ENCODE measurements around the gene PDE4B. TPM values are rescaled to one million over a fixed set of nuclear protein-coding genes. Genes with fewer than 3 reads are reported as not detected.

The PDE4B gene
- total RNA-seq, 2 donors from 2014 or later = 18.1 to 55.4 TPM

DNA sequence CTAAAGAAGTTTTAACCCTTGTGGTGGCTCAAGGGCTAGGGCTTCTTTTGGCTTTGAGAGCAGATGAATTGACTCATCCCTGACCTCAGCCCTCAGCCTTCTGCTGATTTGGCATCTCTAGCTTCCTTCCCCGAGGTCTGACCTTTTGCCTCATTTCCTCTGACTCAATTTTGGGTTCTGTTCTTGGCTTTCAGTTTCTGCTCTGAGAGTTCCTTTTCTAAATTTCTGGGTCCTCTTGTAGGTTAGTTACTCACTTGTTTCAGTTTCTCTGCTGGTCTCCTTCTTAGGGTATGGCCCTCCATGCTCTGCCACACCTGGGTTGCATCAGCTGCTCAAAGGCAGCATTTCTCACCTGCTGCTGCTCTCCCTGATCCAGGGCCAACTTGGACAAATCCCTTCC, 19.4 kb downstream of the PDE4B start:
- no peaks in the 10 kb centered on the region for H3K9me3 ChIP-seq
- no peak for DNase-seq (ENCODE audit: low spot score)
- no peaks in the 10 kb centered on the region for H3K4me1 ChIP-seq (replicated peaks)
- WGBS = 38% methylated on average over 1 of the region's 1 CpG
- H3K27me3 ChIP-seq (replicated peaks; ENCODE audit: insufficient read depth) = no peaks in the 10 kb centered on the region
- H3K4me3 ChIP-seq = no peak overlapping the region
- H3K36me3 ChIP-seq = no peaks in the 10 kb centered on the region
- H3K27ac ChIP-seq = no peak overlapping the region
- intact Hi-C loops (cut with DNase I) = no loop called here
- no peak for TF ChIP-seq POLR2A (IDR thresholded peaks at IDR 0.05)
- TF ChIP-seq, protein P1, sequence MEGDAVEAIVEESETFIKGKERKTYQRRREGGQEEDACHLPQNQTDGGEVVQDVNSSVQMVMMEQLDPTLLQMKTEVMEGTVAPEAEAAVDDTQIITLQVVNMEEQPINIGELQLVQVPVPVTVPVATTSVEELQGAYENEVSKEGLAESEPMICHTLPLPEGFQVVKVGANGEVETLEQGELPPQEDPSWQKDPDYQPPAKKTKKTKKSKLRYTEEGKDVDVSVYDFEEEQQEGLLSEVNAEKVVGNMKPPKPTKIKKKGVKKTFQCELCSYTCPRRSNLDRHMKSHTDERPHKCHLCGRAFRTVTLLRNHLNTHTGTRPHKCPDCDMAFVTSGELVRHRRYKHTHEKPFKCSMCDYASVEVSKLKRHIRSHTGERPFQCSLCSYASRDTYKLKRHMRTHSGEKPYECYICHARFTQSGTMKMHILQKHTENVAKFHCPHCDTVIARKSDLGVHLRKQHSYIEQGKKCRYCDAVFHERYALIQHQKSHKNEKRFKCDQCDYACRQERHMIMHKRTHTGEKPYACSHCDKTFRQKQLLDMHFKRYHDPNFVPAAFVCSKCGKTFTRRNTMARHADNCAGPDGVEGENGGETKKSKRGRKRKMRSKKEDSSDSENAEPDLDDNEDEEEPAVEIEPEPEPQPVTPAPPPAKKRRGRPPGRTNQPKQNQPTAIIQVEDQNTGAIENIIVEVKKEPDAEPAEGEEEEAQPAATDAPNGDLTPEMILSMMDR (IDR thresholded peaks at IDR 0.05) = no peak
- no peak for TF ChIP-seq POLR2AphosphoS5 (IDR thresholded peaks at IDR 0.05)

DNA sequence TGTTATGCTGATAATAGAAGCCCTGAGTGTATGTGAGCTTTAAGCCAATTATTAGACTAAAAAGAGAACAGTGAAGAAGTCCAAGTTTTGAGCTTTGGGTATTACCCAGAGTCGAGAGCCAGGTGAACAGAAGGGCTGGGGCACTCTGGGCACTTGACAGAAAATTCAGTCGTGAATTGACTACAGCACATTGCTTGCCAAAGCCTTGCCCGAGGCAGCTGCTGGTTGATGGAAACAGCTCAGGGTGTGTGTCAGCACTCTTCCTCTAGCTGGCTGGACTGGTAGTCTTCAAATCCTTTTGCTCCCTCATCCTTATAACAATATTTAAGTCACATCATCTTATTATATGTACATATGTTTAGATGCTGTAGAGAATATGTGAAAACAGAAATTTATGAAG, 21.3 kb downstream of the PDE4B start:
- Histone ChIP-seq H3K9me3 (no peaks in the 10 kb centered on the region), H3K27me3 (replicated peaks; ENCODE audit: insufficient read depth) (no peaks in the 10 kb centered on the region), H3K36me3 (no peaks in the 10 kb centered on the region), H3K4me1 (replicated peaks) (no peaks in the 10 kb centered on the region), H3K27ac (no peak overlapping the region), H3K4me3 (no peak overlapping the region)
- TF ChIP-seq POLR2A (IDR thresholded peaks at IDR 0.05) (no peak), POLR2AphosphoS5 (IDR thresholded peaks at IDR 0.05) (no peak)
- TF ChIP-seq, protein P1 (IDR thresholded peaks at IDR 0.05) = no peak
- intact Hi-C loops (cut with DNase I) = no loop called here
- 20% methylated on average over 3 of the region's 3 CpGs for WGBS
- DNase-seq (ENCODE audit: low spot score) = no peak

DNA sequence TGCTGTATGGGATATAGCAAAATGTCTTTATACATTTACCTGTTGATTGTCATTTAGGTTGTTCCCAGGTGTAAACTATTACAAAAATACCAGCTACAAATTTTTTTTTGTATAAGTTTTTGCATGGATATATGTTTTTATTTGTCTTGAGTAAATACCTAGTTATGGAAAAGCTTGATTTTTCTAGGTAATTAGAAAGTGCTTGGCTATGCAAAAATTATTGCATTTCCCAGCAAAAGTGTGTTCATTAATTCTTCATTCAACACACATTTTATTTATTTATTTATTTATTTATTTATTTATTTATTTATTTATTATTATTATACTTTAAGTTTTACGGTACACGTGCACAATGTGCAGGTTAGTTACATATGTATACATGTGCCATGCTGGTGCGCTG, 22.1 kb downstream of the PDE4B start:
- Histone ChIP-seq H3K4me1 (replicated peaks) (no peaks in the 10 kb centered on the region), H3K36me3 (no peaks in the 10 kb centered on the region), H3K27ac (no peak overlapping the region), H3K9me3 (no peaks in the 10 kb centered on the region), H3K4me3 (no peak overlapping the region), H3K27me3 (replicated peaks; ENCODE audit: insufficient read depth) (no peaks in the 10 kb centered on the region)
- TF ChIP-seq POLR2A (IDR thresholded peaks at IDR 0.05) = no peak
- no peak for TF ChIP-seq POLR2AphosphoS5 (IDR thresholded peaks at IDR 0.05)
- TF ChIP-seq, protein P1 (IDR thresholded peaks at IDR 0.05) = no peak
- 93% methylated on average over 3 of the region's 3 CpGs for WGBS
- intact Hi-C loops (cut with DNase I) = no loop called here
- DNase-seq (ENCODE audit: low spot score) = no peak

DNA sequence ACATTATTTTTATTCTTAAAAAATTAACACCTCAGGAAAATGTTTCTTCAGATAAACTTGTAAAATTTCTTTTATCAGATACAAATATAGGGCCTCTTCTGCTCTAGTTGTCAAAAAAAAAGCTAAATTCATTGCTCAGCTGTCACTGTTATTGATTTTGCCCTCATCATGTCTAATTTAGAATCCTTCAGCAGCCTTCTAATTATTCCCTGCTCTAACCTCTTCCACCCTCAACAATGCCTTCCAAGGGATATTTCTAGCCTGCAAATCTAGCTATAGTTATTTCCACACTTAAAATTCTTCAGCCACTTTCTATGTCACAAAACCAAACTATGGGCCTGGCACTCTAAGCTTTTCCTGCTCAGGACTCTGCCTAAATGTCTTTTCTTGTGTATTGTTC, 25.2 kb downstream of the PDE4B start:
- Histone ChIP-seq H3K36me3 (no peaks in the 10 kb centered on the region), H3K27me3 (replicated peaks; ENCODE audit: insufficient read depth) (no peaks in the 10 kb centered on the region), H3K4me3 (no peak overlapping the region), H3K27ac (no peak overlapping the region), H3K9me3 (no peaks in the 10 kb centered on the region), H3K4me1 (replicated peaks) (no peaks in the 10 kb centered on the region)
- no peak for DNase-seq (ENCODE audit: low spot score)
- intact Hi-C loops (cut with DNase I) = no loop called here
- TF ChIP-seq POLR2AphosphoS5 (IDR thresholded peaks at IDR 0.05) (no peak), POLR2A (IDR thresholded peaks at IDR 0.05) (no peak)
- TF ChIP-seq, protein P1 (IDR thresholded peaks at IDR 0.05) = no peak

DNA sequence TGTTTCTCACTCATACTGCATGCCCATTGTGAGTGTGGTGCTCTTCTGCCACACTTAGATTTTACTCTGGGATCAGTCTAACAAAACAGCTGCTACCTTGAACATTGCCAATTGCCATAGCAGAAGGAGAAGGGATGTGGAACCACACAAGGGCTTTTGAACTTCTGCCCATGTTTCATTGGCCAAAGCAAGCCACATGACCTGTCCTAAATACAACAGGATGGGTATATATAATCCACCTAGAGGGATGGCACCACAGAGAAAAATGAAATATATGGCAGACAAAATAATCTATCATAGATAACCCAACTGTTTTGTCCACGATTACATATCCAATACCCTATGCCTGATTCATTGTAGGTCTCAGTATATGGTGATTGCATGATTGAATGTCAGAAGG, 26.3 kb downstream of the PDE4B start:
- TF ChIP-seq POLR2AphosphoS5 (IDR thresholded peaks at IDR 0.05) = no peak
- TF ChIP-seq POLR2A (IDR thresholded peaks at IDR 0.05) = no peak
- TF ChIP-seq, protein P1 (IDR thresholded peaks at IDR 0.05) = no peak
- no peaks in the 10 kb centered on the region for H3K36me3 ChIP-seq
- no peaks in the 10 kb centered on the region for H3K27me3 ChIP-seq (replicated peaks; ENCODE audit: insufficient read depth)
- H3K9me3 ChIP-seq = no peaks in the 10 kb centered on the region
- H3K27ac ChIP-seq = no peak overlapping the region
- intact Hi-C loops (cut with DNase I) = no loop called here
- no peaks in the 10 kb centered on the region for H3K4me1 ChIP-seq (replicated peaks)
- H3K4me3 ChIP-seq = no peak overlapping the region
- DNase-seq (ENCODE audit: low spot score) = no peak
- 95% methylated on average over 1 of the region's 1 CpG for WGBS
